Measurements from ENCODE around the gene FRYL. TPM values are rescaled to one million over a fixed set of nuclear protein-coding genes. Genes with fewer than 3 reads are reported as not detected.
"Not testable (repeated sequence)": the region's sequence is repeated elsewhere in the genome, so short reads cannot be mapped to it uniquely, and the experiment has no call there.

Gene FRYL
- total RNA-seq, 1 donor: 44.0 TPM

DNA sequence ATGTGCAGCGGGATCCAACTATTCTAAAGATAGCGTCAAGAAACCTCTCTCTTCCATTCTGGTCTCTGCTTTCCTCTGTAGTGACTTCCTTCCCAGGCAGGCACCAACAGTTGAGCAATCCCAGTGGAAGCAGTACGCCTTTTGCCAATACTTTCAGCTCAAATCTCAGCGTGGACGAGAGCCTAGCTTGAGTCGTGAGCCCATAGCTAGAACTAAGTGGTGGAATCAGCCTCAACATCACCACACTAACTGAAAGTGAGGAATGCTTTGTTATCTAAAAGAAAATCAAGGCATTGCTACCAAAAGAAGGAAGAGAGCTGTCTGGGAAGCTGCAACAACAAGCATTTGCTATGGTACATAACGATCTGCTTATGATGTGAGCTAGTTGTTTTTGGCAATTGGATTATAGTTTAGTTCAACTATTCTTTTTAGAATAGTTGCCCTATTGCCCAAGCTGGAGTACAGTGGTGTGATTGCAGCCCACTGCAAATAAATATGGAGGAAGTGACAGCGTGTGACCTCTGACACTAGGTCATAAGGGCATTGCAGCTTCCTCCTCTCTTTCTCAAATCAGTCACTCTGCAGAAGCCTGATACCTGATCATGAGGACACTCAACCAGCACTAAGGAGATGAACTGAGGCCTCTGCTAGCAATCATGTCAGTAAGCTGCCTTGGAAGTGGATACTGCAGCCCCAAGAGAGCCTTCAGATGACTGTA lies 24.7 kb upstream of the FRYL start:
- TF ChIP-seq CTCF (IDR thresholded peaks at IDR 0.05; ENCODE audit: insufficient read depth, low read depth, low read length): no peak
- DNase-seq (ENCODE audit: low read depth): no peak
- H3K4me3 ChIP-seq (ENCODE audit: low read depth, low read length): no peak overlapping the region

DNA sequence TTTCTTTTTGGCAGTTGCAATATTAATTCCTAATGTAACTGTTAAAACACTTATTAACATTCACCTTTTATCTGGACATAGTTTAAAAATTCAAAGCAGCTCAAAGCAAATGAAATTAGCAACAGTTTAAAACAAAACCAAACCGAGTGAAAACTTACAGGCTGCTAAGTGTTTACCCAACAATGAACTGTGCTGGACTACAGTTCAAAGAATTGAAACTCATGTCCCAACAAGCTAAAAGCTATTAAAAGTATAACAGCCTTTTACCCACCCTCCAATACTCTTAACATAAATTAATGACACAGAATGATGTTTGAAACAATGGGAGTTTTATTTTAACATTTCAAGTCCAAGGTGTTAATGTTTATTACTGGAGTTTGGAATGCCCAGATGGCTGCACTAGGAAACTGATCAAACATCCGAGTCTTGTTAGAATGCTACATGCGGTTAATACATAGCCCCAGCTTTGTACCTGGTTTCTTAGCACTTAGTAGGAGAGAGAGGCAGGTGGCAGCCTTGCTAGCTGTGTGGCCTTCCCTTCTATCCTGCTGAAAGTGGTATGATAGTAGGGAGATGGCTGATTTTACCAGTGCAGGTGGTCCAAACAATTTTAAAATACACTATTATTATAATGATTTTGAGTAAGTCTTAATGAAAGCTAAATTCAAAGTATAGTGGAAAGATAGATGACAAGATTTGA lies 21.1 kb upstream of the FRYL start:
- H3K4me3 ChIP-seq (ENCODE audit: low read depth, low read length): no peak overlapping the region
- no peak for TF ChIP-seq CTCF (IDR thresholded peaks at IDR 0.05; ENCODE audit: insufficient read depth, low read depth, low read length)
- DNase-seq (ENCODE audit: low read depth): no peak

- H3K4me3 ChIP-seq (ENCODE audit: low read depth, low read length); DNase-seq (ENCODE audit: low read depth): not testable (repeated sequence)
Measured at GRCh38 chr4:48800155-48800554, 20.1 kb upstream of the FRYL start.

DNA sequence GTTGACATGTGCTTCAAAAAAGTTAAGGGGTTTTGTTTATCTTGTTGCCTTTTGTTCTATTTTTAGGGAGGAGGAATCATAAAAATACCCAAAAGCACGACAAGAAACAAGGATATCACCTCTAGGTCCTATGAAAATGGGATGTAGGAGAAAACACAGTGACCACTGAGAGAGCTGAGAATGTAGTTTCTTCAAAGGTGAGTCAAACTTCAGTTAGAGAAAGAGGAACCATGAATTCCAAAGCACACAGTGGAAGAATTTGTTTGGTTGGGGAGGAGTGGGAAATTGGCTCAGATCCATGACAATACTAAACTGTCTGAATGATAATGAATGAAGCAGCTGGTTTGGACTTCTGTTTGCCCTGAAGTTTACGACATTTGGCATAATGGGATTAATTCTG lies 19.1 kb upstream of the FRYL start:
- H3K4me3 ChIP-seq (ENCODE audit: low read depth, low read length): no peak overlapping the region
- DNase-seq (ENCODE audit: low read depth): no peak
- TF ChIP-seq CTCF (IDR thresholded peaks at IDR 0.05; ENCODE audit: insufficient read depth, low read depth, low read length): no peak

GRCh38 chr4:48798117-48798516 lies 18.0 kb upstream of the FRYL start:
- TF ChIP-seq CTCF (IDR thresholded peaks at IDR 0.05; ENCODE audit: insufficient read depth, low read depth, low read length): no peak
- H3K4me3 ChIP-seq (ENCODE audit: low read depth, low read length): no peak overlapping the region
- no peak for DNase-seq (ENCODE audit: low read depth)

- DNase-seq (ENCODE audit: low read depth): no peak
- TF ChIP-seq CTCF (IDR thresholded peaks at IDR 0.05; ENCODE audit: insufficient read depth, low read depth, low read length): no peak
Measured at GRCh38 chr4:48796927-48797679, 17.0 kb upstream of the FRYL start.

More at GRCh38 chr4:48796927-48797679, 17.0 kb upstream of the FRYL start:
- H3K4me3 ChIP-seq (ENCODE audit: low read depth, low read length): no peak overlapping the region
